Activated CD8-positive, alpha-beta memory T cell treated with anti-CD3 and anti-CD28 coated beads for 4 hours (primary cell): ENCODE measurements around the gene PEAK1.
"Not testable (repeated sequence)": the region's sequence is repeated elsewhere in the genome, so short reads cannot be mapped to it uniquely, and the experiment has no call there.

ENCODE experiments used
- DNase-seq, 2 donors: peaks; one replicate each; pipeline ENCODE4 v3.0.0-alpha.2; 2020; ENCODE audit warnings: low read depth in 2 of 2

PEAK1 gene

DNA sequence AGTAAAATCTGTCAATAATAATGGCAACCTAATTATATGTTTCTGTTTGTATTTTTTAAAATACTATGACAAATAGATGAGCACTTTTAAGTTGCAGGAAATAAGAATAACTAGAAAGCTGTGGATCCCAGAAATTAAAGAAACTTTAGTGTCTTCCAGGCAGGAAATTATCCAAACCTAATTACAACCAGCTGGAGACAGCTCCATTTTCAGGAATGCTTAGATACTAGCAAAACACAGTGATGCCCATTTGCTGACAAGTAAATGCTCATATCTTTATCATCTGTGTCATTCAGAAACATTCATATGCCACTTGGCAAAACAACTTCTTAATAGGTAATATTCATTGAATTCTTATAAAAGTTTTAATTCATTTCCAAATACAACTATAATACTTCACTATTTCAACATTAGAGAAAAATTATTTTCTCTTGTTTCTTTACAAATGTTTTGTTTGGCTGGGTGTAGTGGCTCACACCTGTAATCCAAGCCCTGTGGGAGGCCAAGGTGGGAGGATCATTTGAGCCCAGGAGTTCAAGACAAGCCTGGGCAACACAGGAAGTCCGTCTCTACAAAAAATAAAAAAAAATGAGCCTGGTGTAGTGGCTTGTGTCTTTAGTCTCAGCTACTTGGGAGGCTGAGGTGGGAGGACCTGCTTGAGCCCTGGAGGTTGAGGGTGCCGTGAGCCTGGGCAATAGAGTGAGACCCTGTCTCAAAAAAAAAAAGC lies 179.9 kb downstream of the PEAK1 start:
- DNase-seq, result no peak

DNA sequence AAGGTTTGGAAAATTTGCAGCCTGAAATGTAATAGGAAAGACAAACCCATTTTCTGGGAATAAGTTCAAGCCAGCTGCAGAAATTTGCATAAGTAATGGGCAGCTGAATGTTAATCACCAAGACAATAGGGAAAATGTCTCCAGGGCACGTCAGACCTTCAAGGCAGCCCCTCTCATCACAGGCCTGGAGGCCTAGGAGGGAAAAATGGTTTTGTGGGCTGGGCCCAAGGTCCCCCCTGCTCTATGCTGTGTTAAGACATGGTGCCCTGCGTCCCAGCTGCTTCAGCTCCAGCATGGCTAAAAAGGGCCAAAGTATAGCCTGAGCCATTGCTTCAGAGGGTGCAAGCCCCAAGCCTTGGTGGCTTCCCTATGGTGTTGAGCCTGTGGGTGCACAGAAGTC lies 184.3 kb downstream of the PEAK1 start:
- DNase-seq, result no peak

GRCh38 chr15:77228828-77229227 lies 191.1 kb downstream of the PEAK1 start:
- no peak for DNase-seq

- DNase-seq, result no peak
Measured at GRCh38 chr15:77226652-77227051, 193.3 kb downstream of the PEAK1 start.

GRCh38 chr15:77225646-77226045 lies 194.3 kb downstream of the PEAK1 start:
- DNase-seq, result no peak

GRCh38 chr15:77225088-77225487 lies 194.8 kb downstream of the PEAK1 start:
- no peak for DNase-seq

DNA sequence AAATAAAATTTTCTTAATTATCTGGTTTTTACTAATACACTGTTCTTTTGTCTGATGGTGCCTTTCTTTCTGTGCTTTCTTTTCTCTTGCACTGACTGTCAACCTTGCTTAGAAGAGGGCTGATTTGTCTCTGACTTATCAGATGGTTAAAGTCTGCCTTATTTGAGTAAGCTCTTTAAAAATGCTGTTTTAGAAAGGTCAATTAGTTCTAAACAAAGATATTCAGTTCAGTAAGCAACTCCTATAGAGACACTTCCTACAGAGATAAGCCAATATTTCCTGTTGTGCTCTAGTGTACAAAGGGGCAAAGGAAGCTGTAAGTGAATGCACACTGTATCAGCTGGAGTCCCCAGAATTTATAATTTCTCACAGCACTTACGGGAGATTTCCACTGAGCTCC lies 195.6 kb downstream of the PEAK1 start:
- no peak for DNase-seq

DNA sequence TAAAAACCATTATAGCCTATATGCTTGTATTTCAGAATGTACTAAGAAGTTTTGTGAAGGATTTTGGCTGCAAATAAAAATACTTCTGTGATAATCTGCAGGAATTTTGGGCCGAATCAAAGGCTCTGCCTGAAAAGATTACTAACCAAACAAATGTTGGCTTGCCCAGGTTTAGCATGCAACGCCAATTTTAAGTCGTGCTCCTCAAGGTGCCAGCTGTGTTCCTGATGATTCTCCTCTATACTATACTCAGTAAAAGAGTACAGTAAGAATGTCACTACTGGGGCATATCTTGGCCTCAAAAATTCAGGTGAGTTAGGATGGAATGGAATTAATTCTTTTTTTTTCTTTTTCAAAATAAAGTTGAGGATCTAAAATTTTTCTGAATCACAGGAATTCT lies 198.2 kb downstream of the PEAK1 start:
- DNase-seq, result no peak

GRCh38 chr15:77221174-77221573 lies 198.7 kb downstream of the PEAK1 start:
- no peak for DNase-seq

DNA sequence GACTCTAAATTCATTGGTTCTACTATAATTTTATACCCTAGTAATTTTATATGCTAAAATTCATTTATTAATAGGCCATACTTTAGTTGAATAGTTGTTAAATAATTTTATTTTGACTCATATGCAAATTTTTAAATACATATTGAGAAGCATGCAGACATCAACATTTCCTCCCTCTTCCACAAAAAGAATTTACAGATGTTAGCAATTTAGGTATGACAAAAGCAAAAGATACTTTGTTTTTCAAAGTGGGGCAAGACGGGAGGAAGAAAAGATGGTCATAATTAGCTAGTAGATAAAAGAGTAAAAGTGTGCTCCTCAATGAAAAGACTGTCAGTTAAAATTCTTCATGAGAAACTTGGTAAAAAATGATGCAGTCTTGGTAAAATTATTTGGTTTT lies 200.1 kb downstream of the PEAK1 start:
- DNase-seq, result no peak

- no peak for DNase-seq
Measured at GRCh38 chr15:77209221-77209620, 210.7 kb downstream of the PEAK1 start.

GRCh38 chr15:77208241-77208640 lies 211.7 kb downstream of the PEAK1 start:
- DNase-seq, result no peak

GRCh38 chr15:77201665-77202064 lies 218.2 kb downstream of the PEAK1 start:
- no peak for DNase-seq

DNA sequence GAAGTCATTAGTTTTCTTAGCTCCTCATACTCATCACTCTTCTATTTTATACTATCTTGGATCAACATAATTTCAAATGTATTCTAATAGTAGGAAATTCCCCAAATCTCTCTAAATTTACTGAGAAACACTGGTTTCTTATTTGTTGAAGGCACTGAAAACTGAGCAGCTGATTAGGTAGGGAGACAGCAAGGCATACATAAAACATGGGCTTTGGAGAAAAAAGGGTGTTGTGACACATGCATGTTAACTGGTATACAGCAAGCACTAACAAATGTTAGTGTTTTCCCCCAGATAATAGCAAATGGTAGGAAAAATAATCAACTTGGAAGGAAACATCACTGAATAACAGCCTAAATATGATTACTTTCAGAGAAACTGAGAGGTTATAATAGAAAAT lies 223.5 kb downstream of the PEAK1 start:
- DNase-seq, result no peak

DNA sequence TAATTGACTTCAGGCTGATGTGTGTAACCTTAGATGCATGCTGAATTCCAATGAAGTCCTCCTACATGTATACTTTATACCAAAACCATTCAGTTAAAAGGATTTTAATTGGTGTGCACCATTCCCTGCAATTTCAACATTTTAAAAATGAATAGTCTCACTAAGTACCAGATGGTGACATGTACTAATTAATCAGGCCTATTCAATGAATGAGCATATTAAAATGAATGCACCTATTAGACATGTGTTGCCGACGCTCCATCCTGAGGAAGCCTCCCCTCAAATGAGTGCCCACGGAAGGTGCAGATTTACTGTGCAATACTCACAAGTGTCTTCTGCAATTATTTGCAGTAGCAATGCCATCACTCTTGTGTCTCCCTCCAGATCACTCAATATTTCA lies 224.3 kb downstream of the PEAK1 start:
- no peak for DNase-seq

DNA sequence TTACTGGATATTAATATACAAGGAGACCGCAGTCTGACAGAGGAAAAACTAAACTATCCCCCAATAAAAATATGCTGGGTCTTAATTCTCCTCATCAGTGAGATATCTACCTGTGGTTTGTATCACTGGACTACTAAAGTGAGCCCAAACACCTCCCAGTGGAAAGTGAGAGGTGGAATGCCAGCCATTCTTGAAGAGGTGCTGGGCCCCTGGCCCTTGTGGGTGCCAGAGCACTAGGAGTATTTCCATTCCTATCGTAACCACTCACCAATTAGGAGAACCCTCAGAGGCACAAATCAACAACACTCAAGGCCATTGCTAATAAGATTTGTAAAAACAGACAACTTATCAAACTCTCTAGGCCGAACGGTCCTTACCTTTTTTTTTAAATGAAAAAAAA lies 227.5 kb downstream of the PEAK1 start:
- DNase-seq, result no peak

- no peak for DNase-seq
Measured at GRCh38 chr15:77191230-77191834, 228.6 kb downstream of the PEAK1 start.

DNA sequence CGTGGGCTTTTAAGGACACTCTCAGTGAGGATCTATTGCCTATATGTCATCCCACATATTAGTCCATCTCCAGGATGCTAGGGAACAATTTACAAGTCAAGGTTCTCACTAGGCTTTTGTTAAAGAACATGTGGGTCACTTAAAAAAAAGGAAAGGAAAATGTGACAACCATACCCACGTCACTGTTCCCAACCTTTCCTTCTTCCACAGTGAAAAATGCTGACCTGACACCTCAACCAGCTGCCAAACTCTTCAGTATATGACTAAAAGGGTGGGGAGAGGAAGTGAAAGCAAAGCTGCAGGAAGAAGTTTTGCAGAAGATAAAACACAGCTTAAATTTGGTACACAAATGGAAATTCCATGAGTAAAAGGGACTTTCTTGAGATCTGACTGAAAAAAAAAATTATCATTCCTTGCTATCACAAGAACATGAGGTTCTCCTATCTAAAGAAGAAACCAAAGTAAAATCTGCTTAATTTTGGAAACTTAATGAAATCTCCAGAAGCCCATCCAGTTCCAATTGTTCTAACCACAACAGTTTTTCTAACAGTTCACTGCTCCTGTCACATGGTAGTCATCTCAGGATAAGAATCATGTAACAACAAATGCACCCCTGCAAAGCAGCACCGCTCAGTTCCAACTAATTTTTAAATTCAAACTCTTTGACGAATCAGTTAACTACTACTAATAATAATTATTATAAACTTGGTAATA lies 232.0 kb downstream of the PEAK1 start:
- DNase-seq, result peak in 1 of 2 donors; percentile 12

- DNase-seq, result no peak
Measured at GRCh38 chr15:77186594-77187011, 233.3 kb downstream of the PEAK1 start.

DNA sequence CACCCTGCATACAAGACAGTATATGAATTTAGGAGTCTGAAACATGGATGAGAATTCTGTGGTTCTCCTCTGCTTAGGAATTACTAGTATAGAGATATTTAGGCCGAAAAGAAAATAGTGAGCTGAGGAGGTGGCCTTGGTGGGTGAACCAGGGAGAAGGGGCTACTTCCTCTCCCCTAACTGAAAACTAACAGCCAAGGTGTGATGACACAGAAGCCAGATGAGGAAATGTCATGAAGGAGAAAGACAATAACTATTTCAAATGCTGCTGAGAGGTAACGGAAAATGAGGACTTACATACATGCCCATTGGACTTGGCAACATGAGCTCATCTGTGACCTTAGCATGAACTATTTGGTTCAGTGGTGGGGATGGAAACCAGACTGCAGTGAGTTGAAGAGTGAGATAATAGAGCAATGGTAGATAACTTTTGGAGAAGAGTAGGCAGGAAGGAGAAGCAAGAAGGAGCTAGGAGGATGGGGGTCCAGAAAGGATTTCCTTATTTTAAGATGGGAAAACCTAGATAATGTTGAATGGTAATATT lies 234.6 kb downstream of the PEAK1 start:
- no peak for DNase-seq

DNA sequence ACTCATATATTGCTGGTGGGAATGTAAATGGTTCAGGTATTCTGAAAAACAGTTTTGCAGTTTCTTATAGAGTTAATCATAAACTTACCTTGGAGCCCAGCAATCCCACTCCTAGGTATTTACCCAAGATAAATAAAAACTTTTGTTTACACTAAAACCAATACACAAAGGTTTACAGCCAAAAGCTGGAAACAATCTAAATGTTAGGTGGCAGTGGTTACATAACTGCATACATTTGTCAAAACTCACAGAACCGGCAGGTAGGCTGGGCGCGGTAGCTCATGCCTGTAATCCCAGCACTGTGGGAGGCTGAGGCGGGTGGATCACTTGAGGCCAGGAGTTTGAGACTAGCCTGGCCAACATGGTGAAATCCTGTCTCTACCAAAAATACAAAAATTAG lies 235.6 kb downstream of the PEAK1 start:
- DNase-seq, result not testable (repeated sequence)

DNA sequence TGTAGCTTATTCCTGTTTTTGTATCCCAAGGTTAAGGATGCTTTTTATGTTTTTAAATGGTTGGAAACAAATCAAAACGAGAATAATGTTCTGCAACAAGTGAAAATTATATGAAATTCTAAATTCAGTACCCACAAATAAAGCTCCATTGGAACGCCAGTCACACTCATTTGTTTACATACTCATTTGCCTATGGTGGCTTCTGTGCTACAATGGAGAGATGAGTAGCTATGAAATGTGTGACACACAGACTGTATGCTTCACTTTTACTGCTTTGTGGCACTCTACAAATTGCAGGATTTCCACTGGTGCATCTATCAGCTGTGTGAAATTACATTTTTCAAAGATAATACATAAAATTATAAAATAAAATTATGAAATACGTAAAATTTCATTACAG lies 236.8 kb downstream of the PEAK1 start:
- no peak for DNase-seq
